Smooth muscle cell (in vitro differentiated cells): ENCODE data around the gene PDE4B. TPM values are rescaled to one million over a fixed set of nuclear protein-coding genes. Genes with fewer than 3 reads are reported as not detected.

ENCODE experiments used
- DNase-seq: peaks from one replicate; lab custom pipeline; 2025; ENCODE audit not compliant: unreplicated experiment; lab: John Stamatoyannopoulos, UW
- H2AFZ ChIP-seq: fragments of 200-600 bp; sonication (generic); 2 replicates; pipeline ENCODE4 v1.6.0; 2016; ENCODE audit warnings: antibody characterized with exemption, low read depth, mild to moderate bottlenecking
- H3F3A ChIP-seq: fragments of 200-600 bp; sonication (generic); 2 replicates; pipeline ENCODE4 v1.6.0; 2017; ENCODE audit warnings: antibody characterized with exemption, low read depth
- H3K27ac ChIP-seq: fragments of 200-600 bp; sonication (generic); 2 replicates; pipeline ENCODE4 v1.5.1; 2016; ENCODE audit warnings: low read depth, mild to moderate bottlenecking
- H3K27me3 ChIP-seq: fragments of 200-600 bp; sonication (generic); 2 replicates; pipeline ENCODE4 v1.6.1; 2016; ENCODE audit warnings: low read depth, mild to moderate bottlenecking
- H3K36me3 ChIP-seq: fragments of 200-600 bp; sonication (generic); 2 replicates; pipeline ENCODE4 v1.5.1; 2016; ENCODE audit warnings: low read depth
- H3K4me1 ChIP-seq: fragments of 200-600 bp; sonication (generic); 2 replicates; pipeline ENCODE4 v1.5.1; 2016; ENCODE audit warnings: low read depth
- H3K4me2 ChIP-seq: fragments of 200-600 bp; sonication (generic); 2 replicates; pipeline ENCODE4 v1.6.0; 2016; ENCODE audit warnings: mild to moderate bottlenecking
- H3K4me3 ChIP-seq: fragments of 200-600 bp; sonication (generic); 2 replicates; pipeline ENCODE4 v1.5.1; 2016; ENCODE audit warnings: mild to moderate bottlenecking
- H3K79me2 ChIP-seq: fragments of 200-600 bp; sonication (generic); 2 replicates; pipeline ENCODE4 v1.6.0; 2016; ENCODE audit warnings: low read depth, mild to moderate bottlenecking
- H3K9ac ChIP-seq: fragments of 200-600 bp; sonication (generic); 2 replicates; pipeline ENCODE4 v1.6.0; 2016; ENCODE audit warnings: low read depth
- H3K9me3 ChIP-seq: fragments of 200-600 bp; sonication (generic); replicated peaks from 2 replicates; pipeline ENCODE4 v1.5.1; 2016; ENCODE audit warnings: low read depth
- H4K20me1 ChIP-seq: fragments of 200-600 bp; sonication (generic); 2 replicates; pipeline ENCODE4 v1.6.0; 2016; ENCODE audit warnings: low read depth
- CTCF ChIP-seq: fragments of 200-600 bp; sonication (generic); IDR thresholded peaks from 2 replicates; pipeline ENCODE4 v1.5.1; 2017; ENCODE audit warnings: borderline replicate concordance, mild to moderate bottlenecking, antibody characterized with exemption; ENCODE audit not compliant: insufficient read depth, poor library complexity, severe bottlenecking
- WGBS: methylation state at CpG from one replicate; pipeline ENCODE4 v1.1.7; 2016; ENCODE audit warnings: low lambda C conversion rate; 5-methylcytosine and 5-hydroxymethylcytosine counted together
- polyA plus RNA-seq: library from polyadenylated mRNA; unstranded; fragments of >200 nt; fragmentation: Nextera tagmentation; extraction: Ambion mirVana; gene quantifications from 2 replicates; pipeline ENCODE4 v1.2.1, GENCODE V29; 2016
- small RNA-seq: library from RNA; depleted of rRNA; stranded (forward); fragments of <200 nt; gene quantifications from one replicate; pipeline ENCODE3, GENCODE V24; 2014
- total RNA-seq: library from RNA; depleted of rRNA; stranded (reverse); fragments of >200 nt; gene quantifications from 2 replicates; pipeline ENCODE4 v1.2.3, GENCODE V29; 2014

The PDE4B gene
- total and polyA plus RNA-seq, 2 experiments from 2014 or later, result 18.5 to 24.8 TPM

- H4K20me1 ChIP-seq, result no peaks in the 10 kb centered on the region
- no peak overlapping the region for H3K27ac ChIP-seq
- H3K79me2 ChIP-seq, result no peaks in the 10 kb centered on the region
- TF ChIP-seq CTCF, result no peak
- WGBS, result 80% methylated on average over 4 of the region's 4 CpGs
- no peaks in the 10 kb centered on the region for H3K9me3 ChIP-seq
- no peaks in the 10 kb centered on the region for H3K36me3 ChIP-seq
- H3K4me1 ChIP-seq, result no peaks in the 10 kb centered on the region
- H2AFZ ChIP-seq, result no peak overlapping the region
- no peaks in the 10 kb centered on the region for H3K27me3 ChIP-seq
- H3K4me3 ChIP-seq, result no peak overlapping the region
- no peak overlapping the region for H3K4me2 ChIP-seq
- no peak for DNase-seq
- H3F3A ChIP-seq, result no peaks in the 10 kb centered on the region
- no peak overlapping the region for H3K9ac ChIP-seq
These were observed 630.1 kb downstream of the PDE4B start for GRCh38 chr1:66422804-66423203.

Small RNAs within 50 kb of the gene (small RNA-seq; reads per million reads assigned to genes)
- gene RN7SL854P, result not detected
- not detected for gene RNU4-88P
